HG03520 (cell line): ENCODE results near the gene MRGPRF.

Experiments used
- ATAC-seq: cut with Tn5 transposase; IDR thresholded peaks from one replicate; pipeline ENCODE4 v1.9.1; 2021; ENCODE audit warnings: mild to moderate bottlenecking, moderate library complexity; ENCODE audit not compliant: unreplicated experiment

MRGPRF gene

GRCh38 chr11:69024509-69024908 lies 11.5 kb upstream of the MRGPRF start:
- ATAC-seq, result no peak

- no peak for ATAC-seq
Measured at GRCh38 chr11:69022260-69022659, 9.2 kb upstream of the MRGPRF start.

GRCh38 chr11:69018924-69019323 lies 5.9 kb upstream of the MRGPRF start:
- no peak for ATAC-seq

DNA sequence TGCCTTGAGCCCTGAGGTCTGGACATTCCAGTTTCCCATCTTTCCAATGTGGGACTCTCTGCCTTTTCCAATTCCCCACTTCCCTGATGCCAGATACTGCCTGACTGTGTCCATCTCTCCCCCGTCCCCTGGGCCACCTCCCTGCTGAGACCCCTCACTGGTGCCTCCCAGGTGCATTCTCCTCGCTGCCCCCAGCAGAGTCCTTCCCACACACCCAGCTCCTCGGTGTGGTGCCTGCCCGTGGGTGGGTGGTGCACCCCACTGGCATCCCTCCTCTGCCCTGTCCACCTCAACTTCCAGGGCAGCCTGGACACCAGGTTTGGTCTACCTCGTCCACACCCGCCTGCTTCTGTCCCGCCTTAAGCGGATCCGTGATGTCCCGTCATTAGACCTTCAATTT lies 4.9 kb upstream of the MRGPRF start:
- no peak for ATAC-seq

GRCh38 chr11:69014898-69015549 lies 2.0 kb upstream of the MRGPRF start:
- no peak for ATAC-seq

DNA sequence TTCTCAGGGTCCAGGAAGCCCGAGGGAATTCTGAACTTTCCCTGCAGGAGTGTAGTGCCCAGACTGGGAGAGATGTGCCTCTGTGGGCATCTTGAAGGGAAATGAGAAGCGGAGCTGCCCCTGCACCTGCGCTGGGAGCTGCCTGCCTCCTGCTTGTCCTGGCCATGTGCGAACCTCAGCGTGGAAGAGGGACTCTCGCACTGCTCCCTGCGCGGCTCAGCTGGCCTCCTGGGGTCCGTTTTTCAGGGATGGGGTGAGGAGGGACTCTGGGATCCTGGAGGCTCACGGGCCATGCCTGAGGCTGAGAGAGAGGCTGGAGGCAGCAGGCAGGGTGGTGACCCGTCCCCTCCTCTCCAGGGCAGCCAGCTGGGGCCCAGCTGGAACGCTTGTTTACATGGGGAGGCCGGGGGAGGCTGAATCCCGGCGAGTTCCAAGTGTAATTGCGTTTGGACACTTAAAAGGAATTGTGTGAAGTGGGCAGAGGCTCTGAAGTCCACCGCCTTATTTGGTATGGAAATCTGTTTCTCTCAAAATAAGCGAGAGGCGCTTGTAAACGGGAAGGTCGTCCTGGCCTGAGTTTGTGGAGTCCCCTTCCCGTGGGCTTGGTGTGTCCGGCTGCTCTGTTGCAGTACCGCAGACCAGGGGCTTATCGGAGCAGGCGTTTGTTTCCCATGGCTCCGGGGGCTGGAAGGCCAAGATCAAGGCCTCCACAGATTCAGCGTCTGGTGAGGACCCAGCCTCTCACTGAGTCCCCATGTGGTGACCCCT lies 1.2 kb upstream of the MRGPRF start:
- no peak for ATAC-seq

DNA sequence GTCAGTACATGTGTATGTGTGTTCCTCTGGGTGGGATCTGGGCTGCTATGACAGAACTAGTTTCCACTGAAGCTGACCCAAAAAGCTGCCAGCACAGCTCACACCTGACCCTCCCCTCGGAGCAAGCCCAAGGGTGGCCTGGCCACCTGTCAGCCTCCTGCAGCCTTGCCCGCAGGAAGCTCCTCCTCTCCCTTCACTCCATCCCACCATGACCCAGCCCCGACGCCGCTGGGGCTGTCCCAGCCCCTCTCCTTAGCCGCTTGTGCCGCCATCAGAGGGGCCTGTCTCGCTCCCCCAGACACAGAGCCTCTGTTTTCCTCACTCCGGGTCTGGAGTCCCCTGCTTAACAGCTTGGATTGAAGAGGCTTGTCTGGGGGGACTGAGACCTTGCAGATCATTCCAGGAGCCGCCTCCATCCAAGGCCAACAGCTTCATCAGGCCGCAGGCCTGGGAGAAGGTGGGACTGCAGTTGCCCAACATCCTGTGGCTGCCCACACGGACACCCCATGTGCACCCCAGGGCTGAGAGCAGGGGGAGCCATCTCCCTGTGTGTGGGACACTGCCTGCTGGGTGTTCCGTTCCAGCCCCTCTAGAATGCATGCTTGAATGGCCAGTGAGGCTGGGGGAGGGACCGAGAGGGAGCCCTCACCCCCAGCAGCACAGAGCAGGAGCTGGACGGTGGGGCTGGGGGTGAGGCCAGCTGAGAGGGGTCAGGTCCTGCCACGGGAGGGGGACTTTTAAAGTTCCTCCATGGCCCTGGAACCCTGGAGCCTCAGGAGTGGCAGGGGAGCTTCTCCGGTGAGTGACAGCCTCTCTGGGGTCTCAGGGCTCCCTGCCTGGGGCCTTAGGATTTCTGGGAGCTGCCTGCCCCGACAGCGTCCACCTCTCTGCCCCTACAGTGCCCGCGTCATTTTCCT lies 696 bp downstream of the MRGPRF start:
- ATAC-seq, result no peak

GRCh38 chr11:69011624-69012091 lies 1.4 kb downstream of the MRGPRF start:
- no peak for ATAC-seq

DNA sequence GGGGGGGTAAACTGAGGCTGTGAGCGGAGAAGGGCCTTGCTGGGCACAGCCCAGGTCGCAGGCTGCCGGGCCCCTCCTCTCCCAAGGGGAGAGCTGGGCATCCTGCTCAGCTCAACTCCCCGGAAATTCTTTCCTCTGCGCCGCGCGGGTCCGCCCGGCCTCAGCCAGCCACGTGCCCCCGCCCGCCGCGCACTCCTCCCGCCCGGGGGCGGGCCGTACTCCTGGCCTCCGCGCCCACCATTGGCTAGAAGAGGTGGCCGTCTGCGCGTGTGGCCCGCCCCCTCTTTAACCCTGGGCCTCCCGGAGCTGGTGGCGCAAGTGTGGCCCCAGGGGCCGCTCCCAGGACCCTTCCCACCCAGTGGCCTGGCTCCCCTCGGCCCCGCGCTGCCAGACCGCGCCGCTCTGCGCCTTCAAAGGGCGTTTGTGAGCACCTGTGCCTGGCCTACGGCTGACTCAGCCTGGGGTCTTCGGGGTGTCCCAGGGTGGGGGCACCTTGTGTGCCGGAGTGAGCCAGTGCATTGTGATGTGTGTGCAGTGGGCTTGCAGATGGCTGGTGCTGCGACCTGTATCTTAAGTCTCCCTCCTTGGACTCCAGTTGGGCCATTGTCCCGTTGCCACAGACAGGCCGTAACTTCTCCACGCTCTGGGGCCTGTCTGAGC lies 2.0 kb downstream of the MRGPRF start:
- no peak for ATAC-seq

DNA sequence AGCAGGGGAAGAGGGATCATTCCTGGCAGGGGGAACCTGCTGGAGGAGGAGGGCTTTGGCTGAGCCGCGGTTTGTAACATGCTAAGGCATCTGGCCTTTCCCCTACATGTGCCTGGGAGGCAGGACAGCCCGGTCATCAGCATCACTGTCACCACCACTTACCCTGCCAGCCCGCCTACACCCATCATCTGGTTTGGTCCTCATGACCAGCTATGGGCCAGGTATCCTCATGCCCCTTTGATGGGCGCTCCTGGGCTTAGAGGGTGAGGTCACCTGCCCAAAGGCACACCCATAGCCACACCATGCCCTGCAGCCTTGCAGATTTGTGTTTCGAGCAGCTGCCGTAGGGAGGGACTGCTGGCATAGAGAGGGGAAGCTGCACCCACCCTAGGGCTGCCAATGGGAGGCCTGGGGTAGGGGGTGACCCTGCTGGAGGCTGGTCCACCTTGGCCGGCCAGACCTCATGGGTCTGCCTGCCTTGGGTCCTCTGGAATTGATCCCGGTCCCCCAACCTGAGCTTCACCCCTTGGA lies 2.6 kb downstream of the MRGPRF start:
- no peak for ATAC-seq

- ATAC-seq, result no peak
Measured at GRCh38 chr11:69009441-69010211, 3.4 kb downstream of the MRGPRF start.

DNA sequence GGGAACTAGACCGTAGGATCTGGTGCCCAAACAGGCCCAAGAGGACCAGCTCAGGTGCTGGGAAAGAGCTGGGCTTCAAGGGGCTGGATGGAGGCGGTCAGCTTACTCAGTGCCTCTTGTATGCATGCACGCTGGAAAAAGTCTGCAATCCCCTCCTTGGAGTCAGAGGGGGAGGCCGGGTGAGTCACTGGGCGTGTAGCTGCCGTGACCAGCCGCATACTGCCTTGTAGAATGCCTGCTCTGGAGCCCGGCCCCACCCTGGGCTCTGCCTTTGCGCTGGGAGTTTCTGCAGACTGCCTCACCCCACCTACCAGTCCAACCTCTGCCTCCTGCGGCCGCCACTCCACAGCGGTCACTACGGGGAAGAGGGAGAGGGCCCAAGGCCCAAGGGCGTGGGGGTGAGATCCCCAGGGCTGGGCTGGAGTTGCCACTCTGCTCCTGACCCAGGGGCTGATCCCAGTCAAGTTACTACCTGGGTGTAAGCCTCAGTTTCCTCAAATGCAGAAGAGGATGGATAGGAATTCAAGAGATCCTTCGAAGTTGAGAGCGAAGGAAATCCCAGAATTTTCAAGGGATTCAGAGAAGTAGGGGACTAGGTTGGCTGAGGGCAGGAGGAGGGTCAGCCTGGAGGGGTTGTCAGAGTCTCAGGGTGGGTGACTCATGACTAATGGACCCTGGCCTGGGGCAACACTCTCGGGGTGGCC lies 4.2 kb downstream of the MRGPRF start:
- no peak for ATAC-seq

- no peak for ATAC-seq
Measured at GRCh38 chr11:69007975-69008381, 5.1 kb downstream of the MRGPRF start.

DNA sequence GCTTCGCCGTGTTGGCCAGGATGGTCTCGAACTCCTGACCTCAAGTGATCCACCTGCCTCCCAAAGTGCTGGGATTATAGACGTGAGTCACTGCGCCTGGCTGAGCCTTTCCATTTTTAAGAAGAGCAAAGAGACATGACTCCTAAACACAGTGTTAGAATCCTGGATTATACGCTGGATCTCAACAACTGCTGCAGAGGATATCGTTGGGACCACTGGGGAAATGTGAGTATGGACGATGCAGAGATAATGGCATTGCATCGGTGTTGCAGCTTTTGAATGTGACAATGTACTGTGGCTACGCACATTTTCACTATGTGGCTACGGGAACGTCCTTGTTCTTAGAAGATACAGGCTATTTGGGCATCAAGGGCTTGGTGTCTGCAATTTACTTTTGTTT lies 6.2 kb downstream of the MRGPRF start:
- ATAC-seq, result no peak

DNA sequence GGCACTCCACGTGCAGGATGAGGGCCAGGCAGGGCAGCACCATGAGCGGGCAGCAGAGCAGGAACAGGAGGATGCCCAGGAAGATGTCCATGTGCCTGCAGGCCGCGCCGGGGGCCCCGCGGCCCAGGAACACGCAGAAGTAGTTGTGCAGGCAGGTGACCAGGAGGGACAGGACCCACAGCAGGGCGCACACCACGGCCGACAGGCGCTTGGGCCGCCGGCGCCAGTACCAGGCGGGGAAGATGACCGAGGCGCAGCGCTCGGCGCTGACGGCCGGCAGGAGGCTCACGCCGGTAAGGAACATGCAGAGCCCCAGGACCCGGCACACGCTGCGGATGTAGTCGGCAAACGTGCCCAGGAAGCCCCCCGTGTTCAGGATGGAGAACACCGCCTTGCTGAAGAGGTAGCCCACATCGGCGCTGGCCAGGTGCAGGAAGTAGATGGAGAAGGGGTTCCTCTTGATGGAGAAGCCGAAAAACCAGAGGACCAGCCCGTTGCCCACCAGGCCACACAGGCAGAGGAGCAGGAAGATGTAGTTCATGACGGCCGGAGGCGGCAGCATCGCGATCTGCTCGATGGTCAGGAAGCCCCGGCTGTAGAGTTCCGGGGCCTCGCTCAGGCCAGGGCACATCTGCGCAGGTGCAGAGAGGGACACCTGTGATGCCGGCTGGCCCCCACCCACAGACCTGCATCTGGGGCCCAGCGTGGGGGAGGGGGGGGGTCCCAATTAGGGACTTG lies 7.2 kb downstream of the MRGPRF start:
- no peak for ATAC-seq

DNA sequence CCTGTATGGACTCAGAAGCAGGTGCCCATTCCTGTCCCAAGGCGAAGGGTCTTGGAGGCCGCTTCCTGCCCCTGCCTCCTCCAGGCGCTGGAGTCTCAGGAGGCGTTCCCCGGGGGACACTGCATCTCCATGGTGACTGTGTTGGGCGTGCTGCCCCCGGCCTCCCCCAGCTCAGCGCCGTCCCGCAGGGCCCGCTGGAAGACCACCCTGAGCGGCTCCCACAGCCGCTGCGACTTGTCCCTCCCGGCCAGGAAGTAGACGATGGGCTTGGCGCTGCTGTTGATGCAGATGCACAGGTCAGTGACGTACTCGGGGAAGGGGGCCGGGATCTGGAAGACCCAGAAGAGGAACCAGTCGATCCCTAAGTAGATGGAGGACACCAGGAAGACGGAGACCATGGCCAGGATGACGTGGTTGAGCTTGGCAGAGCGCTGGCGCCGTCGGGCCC lies 7.8 kb downstream of the MRGPRF start:
- ATAC-seq, result no peak

GRCh38 chr11:69004411-69005182 lies 8.4 kb downstream of the MRGPRF start:
- ATAC-seq, result no peak

- ATAC-seq, result no peak
Measured at GRCh38 chr11:69003866-69004367, 9.1 kb downstream of the MRGPRF start.
